ENCODE data around the gene CAMTA1. TPM values are rescaled to one million over a fixed set of nuclear protein-coding genes. Genes with fewer than 3 reads are reported as not detected.

CAMTA1 gene
- polyA plus RNA-seq, 1 donor from 2014 or later = 162 TPM

- Histone ChIP-seq H3K4me2 (ENCODE audit: low read length) (no peak overlapping the region), H3K27me3 (ENCODE audit: insufficient read depth, low read depth, low read length) (no peaks in the 10 kb centered on the region), H3K9me2 (ENCODE audit: insufficient read depth, low read length) (no peaks in the 10 kb centered on the region)
Measured at GRCh38 chr1:7199077-7199779, 414.0 kb downstream of the CAMTA1 start.

GRCh38 chr1:7207875-7208646 is 422.8 kb downstream of the CAMTA1 start:
- H3K4me2 ChIP-seq (ENCODE audit: low read length) = no peak overlapping the region
- no peak overlapping the region for H3K4me3 ChIP-seq (ENCODE audit: low read length)
- no peaks in the 10 kb centered on the region for H3K9me3 ChIP-seq (ENCODE audit: low read length)
- H3K27ac ChIP-seq (ENCODE audit: low read length) = no peak overlapping the region
- no peaks in the 10 kb centered on the region for H3K9me2 ChIP-seq (ENCODE audit: insufficient read depth, low read length)
- no peaks in the 10 kb centered on the region for H3K36me3 ChIP-seq (ENCODE audit: insufficient read depth, low read length)
- H3K9ac ChIP-seq (ENCODE audit: low read length) = no peak overlapping the region
- no peaks in the 10 kb centered on the region for H3F3A ChIP-seq (ENCODE audit: insufficient read depth, low read length, poor library complexity, severe bottlenecking)
- H3K79me2 ChIP-seq (replicated peaks; ENCODE audit: insufficient read depth, low read length) = no peaks in the 10 kb centered on the region
- H3K27me3 ChIP-seq (ENCODE audit: insufficient read depth, low read depth, low read length) = no peaks in the 10 kb centered on the region
- no peaks in the 10 kb centered on the region for H4K20me1 ChIP-seq (ENCODE audit: insufficient read depth)
- no peak overlapping the region for H2AFZ ChIP-seq (ENCODE audit: low read depth, low read length)
- TF ChIP-seq, protein P1, sequence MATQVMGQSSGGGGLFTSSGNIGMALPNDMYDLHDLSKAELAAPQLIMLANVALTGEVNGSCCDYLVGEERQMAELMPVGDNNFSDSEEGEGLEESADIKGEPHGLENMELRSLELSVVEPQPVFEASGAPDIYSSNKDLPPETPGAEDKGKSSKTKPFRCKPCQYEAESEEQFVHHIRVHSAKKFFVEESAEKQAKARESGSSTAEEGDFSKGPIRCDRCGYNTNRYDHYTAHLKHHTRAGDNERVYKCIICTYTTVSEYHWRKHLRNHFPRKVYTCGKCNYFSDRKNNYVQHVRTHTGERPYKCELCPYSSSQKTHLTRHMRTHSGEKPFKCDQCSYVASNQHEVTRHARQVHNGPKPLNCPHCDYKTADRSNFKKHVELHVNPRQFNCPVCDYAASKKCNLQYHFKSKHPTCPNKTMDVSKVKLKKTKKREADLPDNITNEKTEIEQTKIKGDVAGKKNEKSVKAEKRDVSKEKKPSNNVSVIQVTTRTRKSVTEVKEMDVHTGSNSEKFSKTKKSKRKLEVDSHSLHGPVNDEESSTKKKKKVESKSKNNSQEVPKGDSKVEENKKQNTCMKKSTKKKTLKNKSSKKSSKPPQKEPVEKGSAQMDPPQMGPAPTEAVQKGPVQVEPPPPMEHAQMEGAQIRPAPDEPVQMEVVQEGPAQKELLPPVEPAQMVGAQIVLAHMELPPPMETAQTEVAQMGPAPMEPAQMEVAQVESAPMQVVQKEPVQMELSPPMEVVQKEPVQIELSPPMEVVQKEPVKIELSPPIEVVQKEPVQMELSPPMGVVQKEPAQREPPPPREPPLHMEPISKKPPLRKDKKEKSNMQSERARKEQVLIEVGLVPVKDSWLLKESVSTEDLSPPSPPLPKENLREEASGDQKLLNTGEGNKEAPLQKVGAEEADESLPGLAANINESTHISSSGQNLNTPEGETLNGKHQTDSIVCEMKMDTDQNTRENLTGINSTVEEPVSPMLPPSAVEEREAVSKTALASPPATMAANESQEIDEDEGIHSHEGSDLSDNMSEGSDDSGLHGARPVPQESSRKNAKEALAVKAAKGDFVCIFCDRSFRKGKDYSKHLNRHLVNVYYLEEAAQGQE (IDR thresholded peaks at IDR 0.05; ENCODE audit: borderline replicate concordance) = no peak
- TF ChIP-seq, protein P2, sequence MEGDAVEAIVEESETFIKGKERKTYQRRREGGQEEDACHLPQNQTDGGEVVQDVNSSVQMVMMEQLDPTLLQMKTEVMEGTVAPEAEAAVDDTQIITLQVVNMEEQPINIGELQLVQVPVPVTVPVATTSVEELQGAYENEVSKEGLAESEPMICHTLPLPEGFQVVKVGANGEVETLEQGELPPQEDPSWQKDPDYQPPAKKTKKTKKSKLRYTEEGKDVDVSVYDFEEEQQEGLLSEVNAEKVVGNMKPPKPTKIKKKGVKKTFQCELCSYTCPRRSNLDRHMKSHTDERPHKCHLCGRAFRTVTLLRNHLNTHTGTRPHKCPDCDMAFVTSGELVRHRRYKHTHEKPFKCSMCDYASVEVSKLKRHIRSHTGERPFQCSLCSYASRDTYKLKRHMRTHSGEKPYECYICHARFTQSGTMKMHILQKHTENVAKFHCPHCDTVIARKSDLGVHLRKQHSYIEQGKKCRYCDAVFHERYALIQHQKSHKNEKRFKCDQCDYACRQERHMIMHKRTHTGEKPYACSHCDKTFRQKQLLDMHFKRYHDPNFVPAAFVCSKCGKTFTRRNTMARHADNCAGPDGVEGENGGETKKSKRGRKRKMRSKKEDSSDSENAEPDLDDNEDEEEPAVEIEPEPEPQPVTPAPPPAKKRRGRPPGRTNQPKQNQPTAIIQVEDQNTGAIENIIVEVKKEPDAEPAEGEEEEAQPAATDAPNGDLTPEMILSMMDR (IDR thresholded peaks at IDR 0.05; ENCODE audit: poor library complexity, severe bottlenecking) = no peak
- TF ChIP-seq EP300 (conservative IDR thresholded peaks at IDR 0.05; ENCODE audit: poor library complexity, severe bottlenecking) = no peak
- TF ChIP-seq POLR2AphosphoS5 (IDR thresholded peaks at IDR 0.05) = no peak
- no peak for TF ChIP-seq EZH2 (IDR thresholded peaks at IDR 0.05; ENCODE audit: borderline replicate concordance, insufficient read depth, low read length, poor library complexity, severe bottlenecking)
- TF ChIP-seq SMC3 (conservative IDR thresholded peaks at IDR 0.05; ENCODE audit: poor library complexity) = no peak
- peak; percentile 33 for TF ChIP-seq RAD21 (conservative IDR thresholded peaks at IDR 0.05)

More at GRCh38 chr1:7199077-7199779, 414.0 kb downstream of the CAMTA1 start:
- H3K9me3 ChIP-seq (ENCODE audit: low read length) = no peaks in the 10 kb centered on the region
- no peaks in the 10 kb centered on the region for H3K79me2 ChIP-seq (replicated peaks; ENCODE audit: insufficient read depth, low read length)
- no peaks in the 10 kb centered on the region for H3F3A ChIP-seq (ENCODE audit: insufficient read depth, low read length, poor library complexity, severe bottlenecking)
- TF ChIP-seq EZH2 (IDR thresholded peaks at IDR 0.05; ENCODE audit: borderline replicate concordance, insufficient read depth, low read length, poor library complexity, severe bottlenecking) (no peak), EP300 (conservative IDR thresholded peaks at IDR 0.05; ENCODE audit: poor library complexity, severe bottlenecking) (no peak), POLR2AphosphoS5 (IDR thresholded peaks at IDR 0.05) (no peak), MXI1 (conservative IDR thresholded peaks at IDR 0.05; ENCODE audit: poor library complexity, severe bottlenecking) (no peak), TAF1 (IDR thresholded peaks at IDR 0.05; ENCODE audit: low read depth) (no peak), SMC3 (conservative IDR thresholded peaks at IDR 0.05; ENCODE audit: poor library complexity) (no peak), RAD21 (conservative IDR thresholded peaks at IDR 0.05) (no peak)
- TF ChIP-seq, protein P2 (IDR thresholded peaks at IDR 0.05; ENCODE audit: poor library complexity, severe bottlenecking) = no peak
- TF ChIP-seq, protein P1 (IDR thresholded peaks at IDR 0.05; ENCODE audit: borderline replicate concordance) = no peak
- H3K9ac ChIP-seq (ENCODE audit: low read length) = no peak overlapping the region
- H3K4me3 ChIP-seq (ENCODE audit: low read length) = no peak overlapping the region
- H3K27ac ChIP-seq (ENCODE audit: low read length) = no peak overlapping the region
- no peaks in the 10 kb centered on the region for H4K20me1 ChIP-seq (ENCODE audit: insufficient read depth)
- H2AFZ ChIP-seq (ENCODE audit: low read depth, low read length) = no peak overlapping the region
- H3K36me3 ChIP-seq (ENCODE audit: insufficient read depth, low read length) = no peaks in the 10 kb centered on the region

Measured in neural cell (in vitro differentiated cells).